ENCODE results near the gene CCR5. TPM values are rescaled to one million over a fixed set of nuclear protein-coding genes. Genes with fewer than 3 reads are reported as not detected.

The CCR5 gene
- total and polyA plus RNA-seq, 2 of the 13 experiments (the other 11 are each of a cell fraction or from before 2014, with no cell fraction given), result not detected

DNA sequence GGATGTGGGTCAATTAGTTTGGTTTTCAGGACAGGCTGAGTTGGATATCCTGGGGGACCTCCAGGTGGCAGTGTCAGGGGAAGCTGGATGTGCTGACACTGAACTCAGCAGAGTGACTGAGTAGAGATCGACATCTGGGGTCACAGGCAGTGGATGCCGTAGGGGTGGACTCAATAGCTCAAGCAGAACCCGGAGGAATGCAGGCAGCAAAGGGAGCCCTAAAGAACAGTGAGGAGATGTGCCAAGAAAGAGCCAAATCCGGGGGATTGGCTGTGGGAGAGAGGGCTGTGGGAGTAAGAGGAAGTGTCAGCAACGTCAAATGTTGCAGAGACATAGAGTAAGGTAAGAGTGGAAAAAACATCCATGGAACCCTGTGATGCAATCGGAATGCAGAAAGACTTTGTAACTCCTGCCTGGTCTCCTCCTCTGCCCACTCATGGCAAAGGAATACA, 24.5 kb downstream of the CCR5 start:
- no peak overlapping the region for H3K27ac ChIP-seq (ENCODE audit: extremely low read length, insufficient read depth, low read length)
- ATAC-seq (peak; percentile 65), DNase-seq (ENCODE audit: low spot score) (no peak), FAIRE-seq (no peak)
- no peaks in the 10 kb centered on the region for H3K9me3 ChIP-seq (ENCODE audit: low read length)
- H3K4me1 ChIP-seq (ENCODE audit: insufficient read depth, low read length), result no peaks in the 10 kb centered on the region
- H4K20me1 ChIP-seq (ENCODE audit: insufficient read depth, low read length), result no peaks in the 10 kb centered on the region
- peaks cover 0 to 9% of the 10 kb centered on the region in 2 experiments; a peak in 1 of 5 replicates for H3K27me3 ChIP-seq (ENCODE audit: control insufficient read depth in 1 of 2, insufficient read depth in 2 of 2, low read length in 2 of 2)
- intact Hi-C loops (cut with micrococcal nuclease; ENCODE audit: unreplicated experiment), result no loop called here
- H3K9ac ChIP-seq (ENCODE audit: insufficient read depth, low read depth, low read length), result no peak overlapping the region
- 28% methylated on average over 6 of the region's 6 CpGs for WGBS (ENCODE audit: low lambda C conversion rate)
- H3K4me3 ChIP-seq (replicated peaks in 1 of 3; ENCODE audit: insufficient read depth in 1 of 3, low read depth in 2 of 3, low read length in 3 of 3), result no peak overlapping the region
- BruUV-seq (replicated peaks), result no TSS peak
- no peak for TF ChIP-seq MTA1 (CRISPR knock-in tag; IDR thresholded peaks at IDR 0.05; ENCODE audit: borderline replicate concordance)
- no peak for TF ChIP-seq LCORL (IDR thresholded peaks at IDR 0.05)
- no peak for TF ChIP-seq LCORL (CRISPR knock-in tag; IDR thresholded peaks at IDR 0.05)
- TF ChIP-seq CEBPB (IDR thresholded peaks at IDR 0.05; ENCODE audit: borderline replicate concordance, low read depth, low read length), result peak; percentile 54; the same call in 1 of the 2 replicates
- no peak for TF ChIP-seq ZNF777 (CRISPR knock-in tag; IDR thresholded peaks at IDR 0.05)
- H3K4me2 ChIP-seq (ENCODE audit: low read depth, low read length), result no peak overlapping the region
- H3K79me2 ChIP-seq (ENCODE audit: insufficient read depth, low read length), result no peaks in the 10 kb centered on the region
- in situ Hi-C loops (cut with HindIII; ENCODE audit: extremely low pct_ligation_motif_present, low pct_unique_long_range_greater_than_20kb), result no loop called here
- H3K36me3 ChIP-seq (replicated peaks in 1 of 2; ENCODE audit: control insufficient read depth in 1 of 2, insufficient read depth in 2 of 2, low read length in 2 of 2), result no peaks in the 10 kb centered on the region
- POLR2A ChIA-PET, result no interaction called here
- no peak overlapping the region for H2AFZ ChIP-seq (ENCODE audit: low read length)
- CTCF ChIA-PET (ENCODE audit: low intra/inter-chr PET ratio, low total read pairs), result no interaction called here

DNA sequence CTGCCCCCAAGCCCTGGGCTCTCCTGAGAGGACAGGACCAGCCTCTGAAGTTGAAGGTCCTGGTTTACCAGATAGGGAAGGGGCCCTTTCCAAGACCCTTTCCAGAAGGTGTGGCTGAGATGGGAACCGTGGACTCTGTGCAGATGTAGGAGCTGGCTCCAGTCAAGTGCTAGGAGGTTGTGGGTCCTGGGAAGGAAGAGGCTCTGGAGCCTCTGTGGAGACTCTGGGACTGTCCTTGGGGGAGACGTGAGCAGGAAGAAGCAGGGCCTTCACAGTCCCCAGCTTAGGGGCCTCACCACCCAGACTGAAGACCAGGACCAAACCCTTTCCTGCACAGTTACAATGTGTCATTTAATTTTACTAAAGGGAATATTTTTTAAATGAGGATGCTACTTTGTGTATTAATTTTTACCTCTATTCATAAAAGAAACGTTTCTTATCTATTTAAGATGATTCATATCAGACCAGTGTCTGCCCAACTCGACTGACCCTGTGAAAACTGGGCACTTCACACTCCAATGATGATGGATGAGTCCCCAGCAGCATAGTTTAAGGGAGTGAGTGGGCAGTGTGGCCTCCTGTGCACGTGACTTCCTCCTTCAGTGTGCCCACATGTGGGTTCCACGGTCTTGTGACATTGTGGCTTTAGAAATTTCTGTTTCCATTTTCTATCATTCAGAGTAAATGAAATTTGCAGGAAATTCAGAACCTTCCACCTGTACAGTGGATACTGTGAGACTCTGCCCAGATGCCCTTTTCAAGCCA, 25.2 kb downstream of the CCR5 start:
- Histone ChIP-seq H2AFZ (ENCODE audit: low read length) (no peak overlapping the region), H3K9me3 (ENCODE audit: low read length) (no peaks in the 10 kb centered on the region), H3K27ac (ENCODE audit: extremely low read length, insufficient read depth, low read length) (no peak overlapping the region), H3K9ac (ENCODE audit: insufficient read depth, low read depth, low read length) (no peak overlapping the region), H4K20me1 (ENCODE audit: insufficient read depth, low read length) (no peaks in the 10 kb centered on the region), H3K4me3 (replicated peaks in 1 of 3; ENCODE audit: insufficient read depth in 1 of 3, low read depth in 2 of 3, low read length in 3 of 3) (no peak overlapping the region), H3K4me1 (ENCODE audit: insufficient read depth, low read length) (no peaks in the 10 kb centered on the region), H3K27me3 (ENCODE audit: control insufficient read depth in 1 of 2, insufficient read depth in 2 of 2, low read length in 2 of 2) (peaks cover 0 to 8% of the 10 kb centered on the region in 2 experiments; a peak in 1 of 5 replicates), H3K79me2 (ENCODE audit: insufficient read depth, low read length) (no peaks in the 10 kb centered on the region), H3K4me2 (ENCODE audit: low read depth, low read length) (no peak overlapping the region), H3K36me3 (replicated peaks in 1 of 2; ENCODE audit: control insufficient read depth in 1 of 2, insufficient read depth in 2 of 2, low read length in 2 of 2) (no peaks in the 10 kb centered on the region)
- in situ Hi-C loops (cut with HindIII; ENCODE audit: extremely low pct_ligation_motif_present, low pct_unique_long_range_greater_than_20kb) (no loop called here), intact Hi-C loops (cut with micrococcal nuclease; ENCODE audit: unreplicated experiment) (no loop called here)
- no peak for FAIRE-seq
- CTCF ChIA-PET (ENCODE audit: low intra/inter-chr PET ratio, low total read pairs), result no interaction called here
- 3% methylated on average over 5 of the region's 6 CpGs for WGBS (ENCODE audit: low lambda C conversion rate)
- no peak for ATAC-seq
- no peak for TF ChIP-seq ZNF546 (CRISPR knock-in tag; conservative IDR thresholded peaks at IDR 0.05)
- TF ChIP-seq ZNF101 (CRISPR knock-in tag; IDR thresholded peaks at IDR 0.05; ENCODE audit: borderline replicate concordance, low read depth), result no peak
- no peak for TF ChIP-seq ZNF607 (CRISPR knock-in tag; IDR thresholded peaks at IDR 0.05; ENCODE audit: borderline replicate concordance)
- TF ChIP-seq SALL2 (CRISPR knock-in tag; IDR thresholded peaks at IDR 0.05), result no peak
- no peak for TF ChIP-seq RCOR2 (CRISPR knock-in tag; IDR thresholded peaks at IDR 0.05)
- TF ChIP-seq POLR2AphosphoS2 (IDR thresholded peaks at IDR 0.05; ENCODE audit: low read depth, low read length), result no peak
- TF ChIP-seq NONO (IDR thresholded peaks at IDR 0.05), result no peak
- TF ChIP-seq NONO (CRISPR knock-in tag; conservative IDR thresholded peaks at IDR 0.05), result no peak
- no peak for TF ChIP-seq ZNF660 (CRISPR knock-in tag; IDR thresholded peaks at IDR 0.05; ENCODE audit: borderline replicate concordance, low read depth)
- POLR2A ChIA-PET, result no interaction called here
- DNase-seq (ENCODE audit: low spot score), result no peak
- no TSS peak for BruUV-seq (replicated peaks)
